DMS53 treated with DMSO at 0.1 percent for 48 hours (cell line): Measurements from ENCODE around the gene BRMS1.

ENCODE experiments used
- DNase-seq: peaks from one replicate; lab custom pipeline; 2025; ENCODE audit not compliant: unreplicated experiment; lab: John Stamatoyannopoulos, UW

BRMS1 gene

GRCh38 chr11:66338276-66339161, 6.4 kb downstream of the BRMS1 start:
- DNase-seq: no peak

GRCh38 chr11:66337103-66337899, 7.6 kb downstream of the BRMS1 start:
- no peak for DNase-seq

GRCh38 chr11:66336234-66337102, 8.4 kb downstream of the BRMS1 start, which contains the start of gene RIN1:
RIN1 (minus strand) TSS chr11:66336434; CDS start chr11:66336402, 32 bp downstream.
- DNase-seq: peak; percentile 45

GRCh38 chr11:66335531-66336233, 9.2 kb downstream of the BRMS1 start:
- no peak for DNase-seq

- no peak for DNase-seq
Observed at GRCh38 chr11:66334605-66335442, 10.1 kb downstream of the BRMS1 start.

GRCh38 chr11:66333896-66334604, 10.9 kb downstream of the BRMS1 start:
- DNase-seq: no peak

GRCh38 chr11:66333220-66333877, 11.6 kb downstream of the BRMS1 start:
- no peak for DNase-seq

GRCh38 chr11:66332371-66333219, 12.3 kb downstream of the BRMS1 start:
- no peak for DNase-seq

GRCh38 chr11:66331542-66332370, 13.1 kb downstream of the BRMS1 start:
- no peak for DNase-seq

- no peak for DNase-seq
Observed at GRCh38 chr11:66330931-66331330, 14.0 kb downstream of the BRMS1 start.

GRCh38 chr11:66329165-66329673, 15.7 kb downstream of the BRMS1 start:
- no peak for DNase-seq

- DNase-seq: peak; percentile 79
Observed at GRCh38 chr11:66328302-66329144, 16.4 kb downstream of the BRMS1 start.

- DNase-seq: no peak
Observed at GRCh38 chr11:66328031-66328301, 16.9 kb downstream of the BRMS1 start.

GRCh38 chr11:66327171-66328030, 17.5 kb downstream of the BRMS1 start:
- no peak for DNase-seq
